HepG2 (cell line): Measurements from ENCODE around the gene PRDX5. TPM values are rescaled to one million over a fixed set of nuclear protein-coding genes. Genes with fewer than 3 reads are reported as not detected.

Experiments
- ATAC-seq: fragments of 200-7000 bp; cut with Tn5 transposase; 3 replicates; pipeline ENCODE4 v1.9.1; 2020; ENCODE audit warnings: mild to moderate bottlenecking, moderate library complexity
- BruUV-seq: library from RNA; stranded (reverse); fragments of 400-500 nt; replicated peaks from 2 replicates; lab custom pipeline; 2021; lab: Mats Ljungman, UMichigan
- CTCF ChIA-PET: fragments of 300-600 bp; formaldehyde crosslinking; extraction: SDS; loops from one replicate; lab custom pipeline; 2021; ENCODE audit warnings: low total read pairs, inconsistent platforms, low intra/inter-chr PET ratio; lab: Yijun Ruan, JAX
- POLR2A ChIA-PET: fragments of 350-600 bp; sonication (Branson Sonifier 250); formaldehyde crosslinking; loops from one replicate; lab custom pipeline; 2020; ENCODE audit warnings: antibody characterized with exemption, inconsistent platforms; lab: Yijun Ruan, JAX
- DNase-seq: peaks from one replicate; pipeline ENCODE4 v3.0.0-alpha.2; 2015; ENCODE audit warnings: low spot score
- FAIRE-seq: peaks from 3 replicates; lab custom pipeline; 2011; peaks lifted over from hg19 to GRCh38; lab: Jason Lieb, UNC
- H2AFZ ChIP-seq: one replicate; pipeline ENCODE4 v1.6.1; 2011; ENCODE audit warnings: low read length, inconsistent platforms
- H3K27ac ChIP-seq: fragments of 300-600 bp; 3 replicates; pipeline ENCODE4 v1.8.0; 2011; ENCODE audit warnings: mixed run types, mild to moderate bottlenecking, mixed read lengths, low read length, inconsistent platforms; ENCODE audit not compliant: insufficient read depth; ENCODE audit errors: extremely low read length
- H3K27me3 ChIP-seq, 2 experiments: fragments of 200-600 bp in 1 of 2; 2 replicates in 1 of 2; 3 replicates in 1 of 2; pipeline versions ENCODE4 v1.6.0 to v1.8.0; 2011; ENCODE audit warnings: low read length in 2 of 2, mild to moderate bottlenecking in 2 of 2, moderate library complexity in 2 of 2, inconsistent platforms in 1 of 2; ENCODE audit not compliant: insufficient read depth in 2 of 2, control insufficient read depth in 1 of 2
- H3K36me3 ChIP-seq, 2 experiments: fragments of 200-600 bp in 1 of 2; replicated peaks in 1 of 2; 2 replicates in 1 of 2; 3 replicates in 1 of 2; pipeline versions ENCODE4 v1.5.1 to v1.8.0; 2011; ENCODE audit warnings: low read length in 2 of 2, inconsistent platforms in 1 of 2; ENCODE audit not compliant: insufficient read depth in 2 of 2, control insufficient read depth in 1 of 2
- H3K4me1 ChIP-seq: 2 replicates; pipeline ENCODE4 v1.5.1; 2012; ENCODE audit warnings: low read length, inconsistent platforms; ENCODE audit not compliant: insufficient read depth
- H3K4me2 ChIP-seq: 2 replicates; pipeline ENCODE4 v1.6.0; 2011; ENCODE audit warnings: low read depth, low read length, inconsistent platforms
- H3K4me3 ChIP-seq, 3 experiments: fragments of 200-600 bp in 1 of 3; sonication (generic), shearing (Covaris generic) in 1 of 3; replicated peaks in 1 of 3; 2 replicates each; pipeline ENCODE4 v1.5.1; 2011 to 2016; ENCODE audit warnings: low read length in 3 of 3, inconsistent platforms in 2 of 3, low read depth in 2 of 3, mild to moderate bottlenecking in 2 of 3, control low read depth in 1 of 3, mixed read lengths in 1 of 3; ENCODE audit not compliant: insufficient read depth in 1 of 3
- H3K79me2 ChIP-seq: one replicate; pipeline ENCODE4 v1.6.1; 2011; ENCODE audit warnings: low read length, inconsistent platforms; ENCODE audit not compliant: insufficient read depth
- H3K9ac ChIP-seq: 2 replicates; pipeline ENCODE4 v1.6.0; 2011; ENCODE audit warnings: mild to moderate bottlenecking, low read depth, low read length, inconsistent platforms; ENCODE audit not compliant: insufficient read depth
- H3K9me3 ChIP-seq: 2 replicates; pipeline ENCODE4 v1.5.1; 2012; ENCODE audit warnings: mild to moderate bottlenecking, low read length
- H4K20me1 ChIP-seq: 2 replicates; pipeline ENCODE4 v1.6.0; 2011; ENCODE audit warnings: inconsistent platforms, mild to moderate bottlenecking, low read length, moderate library complexity; ENCODE audit not compliant: insufficient read depth
- ZFYVE20 ChIP-seq: sonication (generic); formaldehyde crosslinking; IDR thresholded peaks from 2 replicates; pipeline ENCODE4 v1.8.0; 2023; ENCODE audit warnings: low read depth, mild to moderate bottlenecking, moderate library complexity, missing genetic modification reagents, borderline replicate concordance
- ZNF121 ChIP-seq: sonication (generic); formaldehyde crosslinking; IDR thresholded peaks from 2 replicates; pipeline ENCODE4 v1.5.0; 2020; ENCODE audit warnings: mild to moderate bottlenecking, missing genetic modification reagents
- WGBS: methylation state at CpG from one replicate; pipeline ENCODE4 v1.1.6; 2017; ENCODE audit warnings: low lambda C conversion rate; 5-methylcytosine and 5-hydroxymethylcytosine counted together
- in situ Hi-C: cut with HindIII; loops from 2 replicates; pipeline ENCODE4 v1.10.0; 2017; ENCODE audit warnings: low pct_unique_long_range_greater_than_20kb; ENCODE audit not compliant: extremely low pct_ligation_motif_present
- intact Hi-C: fragments of 100-400 bp; cut with micrococcal nuclease; formaldehyde crosslinking; loops from one replicate; pipeline ENCODE4 v1.10.0; 2022; ENCODE audit not compliant: unreplicated experiment
- polyA plus RNA-seq, 8 experiments: library from polyadenylated mRNA; depleted of rRNA in 3 of 8; stranded (reverse) in 7 of 8; unstranded in 1 of 8; fragments of >200 nt; fragmentation: Illumina TruSeq in 4 of 8; extraction: Trizol in 4 of 8; gene quantifications; 2 replicates each; pipeline versions ENCODE4 v1.2.1 to v1.2.3, GENCODE V29; 2011 to 2016; ENCODE audit warnings: low read depth in 4 of 8, missing spikeins in 1 of 8, mixed read lengths in 1 of 8; ENCODE audit not compliant: insufficient read depth in 1 of 8
- total RNA-seq, 5 experiments: library from RNA; depleted of rRNA; stranded (reverse); fragments of >200 nt; fragmentation: Illumina TruSeq; extraction: Trizol; gene quantifications; 2 replicates each; pipeline ENCODE4 v1.2.3, GENCODE V29; 2016; ENCODE audit warnings: low read depth in 1 of 5
- TF ChIP-seq, protein P1 (sequence below): sonication (generic); formaldehyde crosslinking; IDR thresholded peaks from 2 replicates; pipeline ENCODE4 v1.5.1; 2020; ENCODE audit warnings: mild to moderate bottlenecking, missing genetic modification reagents, borderline replicate concordance

PRDX5 gene
- total and polyA plus RNA-seq, 2 of the 13 experiments (the other 11 are each of a cell fraction or from before 2014, with no cell fraction given): 215 to 311 TPM

DNA sequence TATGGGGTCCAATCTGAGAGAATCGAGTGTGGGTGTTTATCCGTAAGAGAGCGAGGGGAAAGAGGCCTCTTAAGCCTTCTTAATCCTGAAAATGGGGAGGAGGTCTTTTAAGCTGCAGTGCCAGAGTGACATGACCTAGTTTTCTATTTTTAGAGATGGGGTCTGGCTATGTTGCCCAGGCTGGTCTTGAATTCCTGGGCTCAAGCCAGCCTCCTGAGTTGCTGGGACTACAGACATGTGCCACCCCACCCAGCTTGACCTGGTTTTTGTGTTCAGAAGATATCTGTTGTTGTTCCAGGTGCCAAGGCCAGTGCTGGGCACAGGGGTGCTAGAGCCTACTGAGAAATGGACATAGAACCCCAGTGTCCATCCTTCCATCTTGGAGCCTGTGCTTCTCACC, 34.8 kb upstream of the PRDX5 start:
- intact Hi-C loops: no loop called here
- Histone ChIP-seq H3K27ac (no peak overlapping the region), H4K20me1 (no peaks in the 10 kb centered on the region), H3K9me3 (no peaks in the 10 kb centered on the region)
- CTCF ChIA-PET: no interaction called here
- TF ChIP-seq ZFYVE20 (CRISPR knock-in tag): no peak
- peak; percentile 76 for TF ChIP-seq ZNF121 (CRISPR knock-in tag)
- TF ChIP-seq, protein P1, sequence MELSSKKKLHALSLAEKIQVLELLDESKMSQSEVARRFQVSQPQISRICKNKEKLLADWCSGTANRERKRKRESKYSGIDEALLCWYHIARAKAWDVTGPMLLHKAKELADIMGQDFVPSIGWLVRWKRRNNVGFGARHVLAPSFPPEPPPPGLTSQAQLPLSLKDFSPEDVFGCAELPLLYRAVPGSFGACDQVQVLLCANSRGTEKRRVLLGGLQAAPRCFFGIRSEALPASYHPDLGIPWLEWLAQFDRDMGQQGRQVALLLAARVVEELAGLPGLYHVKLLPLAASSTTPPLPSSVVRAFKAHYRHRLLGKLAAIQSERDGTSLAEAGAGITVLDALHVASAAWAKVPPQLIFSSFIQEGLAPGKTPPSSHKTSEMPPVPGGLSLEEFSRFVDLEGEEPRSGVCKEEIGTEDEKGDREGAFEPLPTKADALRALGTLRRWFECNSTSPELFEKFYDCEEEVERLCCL (CRISPR knock-in tag): no peak
- TF ChIP-seq, all 625 proteins: peak for 1
- H3K36me3 ChIP-seq: peaks cover 0 to 2% of the 10 kb centered on the region in 2 experiments; a peak in 1 of 5 replicates
- H3K4me2 ChIP-seq: no peak overlapping the region; the same call in 1 of the 2 replicates
- no peak overlapping the region for H3K4me3 ChIP-seq
- POLR2A ChIA-PET: interaction anchor here (1.3 to 4.6 kb wide), 2 partner anchors 12 to 14 kb away, joined by 3 to 48 read pairs; no protein-coding TSS in a partner anchor
- no peaks in the 10 kb centered on the region for H3K79me2 ChIP-seq
- H3K4me1 ChIP-seq: peaks cover 15% of the 10 kb centered on the region; the same call in 1 of the 2 replicates
- no peaks in the 10 kb centered on the region; a peak in 1 of 5 replicates for H3K27me3 ChIP-seq
- no peak for DNase-seq
- no TSS peak for BruUV-seq
- in situ Hi-C loops: no loop called here
- WGBS: 96% methylated on average over 3 of the region's 3 CpGs
- ATAC-seq: no peak
- no peak overlapping the region for H2AFZ ChIP-seq
- peak overlapping the region; percentile 2; the same call in 1 of the 2 replicates for H3K9ac ChIP-seq
- no peak for FAIRE-seq
